22Rv1 (cell line): ENCODE measurements around the gene SPIRE1.

ENCODE experiments used
- H3K27ac ChIP-seq: fragments of 450-650 bp; 2 replicates; pipeline ENCODE4 v1.5.1; 2017
- CTCF ChIP-seq: fragments of 450-650 bp; IDR thresholded peaks from 2 replicates; pipeline ENCODE4 v1.5.1; 2017; ENCODE audit warnings: mild to moderate bottlenecking
- ZFX ChIP-seq: fragments of 450-650 bp; IDR thresholded peaks from 2 replicates; pipeline ENCODE4 v1.6.1; 2017; ENCODE audit warnings: antibody characterized with exemption, borderline replicate concordance

The SPIRE1 gene

GRCh38 chr18:12692206-12692605 lies 34.3 kb upstream of the SPIRE1 start:
- no peak for TF ChIP-seq ZFX
- TF ChIP-seq CTCF, result no peak
- H3K27ac ChIP-seq, result no peak overlapping the region

GRCh38 chr18:12689256-12689850 lies 31.4 kb upstream of the SPIRE1 start:
- no peak overlapping the region for H3K27ac ChIP-seq
- TF ChIP-seq CTCF (no peak), ZFX (no peak)

- no peak overlapping the region for H3K27ac ChIP-seq
- TF ChIP-seq CTCF (peak; percentile 23; the same call in 1 of the 2 replicates), ZFX (no peak)
Measured at GRCh38 chr18:12686100-12686499, 28.2 kb upstream of the SPIRE1 start.

- no peak for TF ChIP-seq ZFX
- no peak for TF ChIP-seq CTCF
- no peak overlapping the region for H3K27ac ChIP-seq
Measured at GRCh38 chr18:12679183-12679786, 21.4 kb upstream of the SPIRE1 start.

- no peak for TF ChIP-seq ZFX
- TF ChIP-seq CTCF, result no peak
- no peak overlapping the region for H3K27ac ChIP-seq
Measured at GRCh38 chr18:12668041-12668440, 10.1 kb upstream of the SPIRE1 start.

- no peak overlapping the region for H3K27ac ChIP-seq
- TF ChIP-seq ZFX (no peak), CTCF (peak; percentile 81)
Measured at GRCh38 chr18:12659904-12660605, 2.1 kb upstream of the SPIRE1 start.
